DOHH2 (cell line): ENCODE measurements around the gene RASSF9.

Experiments
- H3F3A ChIP-seq: fragments of 200-600 bp; sonication (generic), shearing (Covaris generic); 2 replicates; pipeline ENCODE4 v1.6.0; 2016; ENCODE audit warnings: antibody characterized with exemption, mild to moderate bottlenecking; ENCODE audit not compliant: control insufficient read depth, insufficient read depth
- H3K27ac ChIP-seq: fragments of 200-600 bp; sonication (generic); 2 replicates; pipeline ENCODE4 v1.5.1; 2014; ENCODE audit warnings: low read depth, mild to moderate bottlenecking, low read length, moderate library complexity
- H3K27me3 ChIP-seq: fragments of 200-600 bp; sonication (generic); 2 replicates; pipeline ENCODE4 v1.6.1; 2014; ENCODE audit warnings: mild to moderate bottlenecking, low read length, mixed read lengths; ENCODE audit not compliant: control insufficient read depth
- H3K36me3 ChIP-seq: fragments of 200-600 bp; sonication (generic); 2 replicates; pipeline ENCODE4 v1.6.1; 2014; ENCODE audit warnings: mild to moderate bottlenecking, low read length, moderate library complexity, mixed read lengths; ENCODE audit not compliant: control insufficient read depth
- H3K4me1 ChIP-seq: fragments of 200-600 bp; sonication (generic); 2 replicates; pipeline ENCODE4 v1.6.1; 2014; ENCODE audit warnings: mild to moderate bottlenecking, low read length, mixed read lengths; ENCODE audit not compliant: control insufficient read depth
- H3K4me2 ChIP-seq: fragments of 200-600 bp; sonication (generic); 2 replicates; pipeline ENCODE4 v1.6.0; 2014; ENCODE audit warnings: mild to moderate bottlenecking, low read length, moderate library complexity
- H3K4me3 ChIP-seq: fragments of 200-600 bp; sonication (generic); 2 replicates; pipeline ENCODE4 v1.5.1; 2014; ENCODE audit warnings: mild to moderate bottlenecking, low read length, mixed read lengths
- H3K79me2 ChIP-seq: fragments of 200-600 bp; sonication (generic); 2 replicates; pipeline ENCODE4 v1.6.1; 2014; ENCODE audit warnings: mild to moderate bottlenecking, low read length, mixed read lengths; ENCODE audit not compliant: control insufficient read depth
- H3K9me2 ChIP-seq: fragments of 200-600 bp; sonication (generic); replicated peaks from 2 replicates; pipeline ENCODE4 v1.6.1; 2014; ENCODE audit warnings: mild to moderate bottlenecking, low read length, mixed read lengths; ENCODE audit not compliant: control insufficient read depth
- H3K9me3 ChIP-seq: fragments of 200-600 bp; sonication (generic); 2 replicates; pipeline ENCODE4 v1.6.1; 2014; ENCODE audit warnings: antibody characterized with exemption, low read length, mixed read lengths; ENCODE audit not compliant: control insufficient read depth, insufficient read depth
- H4K20me1 ChIP-seq: fragments of 200-600 bp; sonication (generic); 2 replicates; pipeline ENCODE4 v1.6.0; 2014; ENCODE audit warnings: low read depth, mild to moderate bottlenecking, antibody characterized with exemption, low read length, moderate library complexity; ENCODE audit not compliant: control insufficient read depth, insufficient read depth
- EZH2phosphoT487 ChIP-seq: fragments of 200-600 bp; sonication (generic); IDR thresholded peaks from 2 replicates; pipeline ENCODE4 v1.6.1; 2017; ENCODE audit warnings: borderline replicate concordance, mild to moderate bottlenecking, antibody characterized with exemption, low read length, moderate library complexity, mixed read lengths
- TF ChIP-seq, protein P1 (sequence below): fragments of 200-600 bp; sonication (generic); IDR thresholded peaks from one replicate; pipeline ENCODE4 v1.5.1; 2014; ENCODE audit warnings: antibody characterized with exemption, mild to moderate bottlenecking, low read depth, low read length; ENCODE audit not compliant: poor library complexity, severe bottlenecking

RASSF9 gene

DNA sequence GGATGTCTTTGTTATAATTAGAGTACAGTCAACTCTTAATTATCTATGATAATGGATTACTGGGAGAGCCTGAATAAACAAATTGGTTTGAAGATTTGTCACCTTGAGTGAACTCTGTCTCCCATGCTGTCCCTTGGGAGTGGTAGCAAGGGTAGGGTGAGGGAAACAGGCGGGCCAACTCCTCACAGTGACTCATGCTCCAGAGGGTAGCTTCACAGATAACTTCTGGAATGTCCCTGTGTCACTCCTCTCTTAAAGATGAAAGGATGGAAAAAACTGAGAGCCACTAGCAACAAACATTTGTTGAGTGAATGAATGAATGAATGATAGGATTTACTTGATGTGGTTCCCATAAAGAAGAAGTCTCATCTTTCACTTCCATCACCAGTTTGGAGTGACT lies 53.5 kb downstream of the RASSF9 start:
- H3K36me3 ChIP-seq = no peaks in the 10 kb centered on the region
- H3K79me2 ChIP-seq = no peaks in the 10 kb centered on the region
- H4K20me1 ChIP-seq = no peaks in the 10 kb centered on the region
- no peaks in the 10 kb centered on the region for H3K4me1 ChIP-seq
- H3F3A ChIP-seq = no peaks in the 10 kb centered on the region
- no peak overlapping the region for H3K4me2 ChIP-seq
- H3K27me3 ChIP-seq = no peaks in the 10 kb centered on the region
- H3K9me3 ChIP-seq = no peaks in the 10 kb centered on the region
- no peak overlapping the region for H3K4me3 ChIP-seq
- H3K27ac ChIP-seq = no peak overlapping the region
- no peaks in the 10 kb centered on the region for H3K9me2 ChIP-seq
- TF ChIP-seq, protein P1, sequence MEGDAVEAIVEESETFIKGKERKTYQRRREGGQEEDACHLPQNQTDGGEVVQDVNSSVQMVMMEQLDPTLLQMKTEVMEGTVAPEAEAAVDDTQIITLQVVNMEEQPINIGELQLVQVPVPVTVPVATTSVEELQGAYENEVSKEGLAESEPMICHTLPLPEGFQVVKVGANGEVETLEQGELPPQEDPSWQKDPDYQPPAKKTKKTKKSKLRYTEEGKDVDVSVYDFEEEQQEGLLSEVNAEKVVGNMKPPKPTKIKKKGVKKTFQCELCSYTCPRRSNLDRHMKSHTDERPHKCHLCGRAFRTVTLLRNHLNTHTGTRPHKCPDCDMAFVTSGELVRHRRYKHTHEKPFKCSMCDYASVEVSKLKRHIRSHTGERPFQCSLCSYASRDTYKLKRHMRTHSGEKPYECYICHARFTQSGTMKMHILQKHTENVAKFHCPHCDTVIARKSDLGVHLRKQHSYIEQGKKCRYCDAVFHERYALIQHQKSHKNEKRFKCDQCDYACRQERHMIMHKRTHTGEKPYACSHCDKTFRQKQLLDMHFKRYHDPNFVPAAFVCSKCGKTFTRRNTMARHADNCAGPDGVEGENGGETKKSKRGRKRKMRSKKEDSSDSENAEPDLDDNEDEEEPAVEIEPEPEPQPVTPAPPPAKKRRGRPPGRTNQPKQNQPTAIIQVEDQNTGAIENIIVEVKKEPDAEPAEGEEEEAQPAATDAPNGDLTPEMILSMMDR = no peak
- TF ChIP-seq EZH2phosphoT487 = no peak

DNA sequence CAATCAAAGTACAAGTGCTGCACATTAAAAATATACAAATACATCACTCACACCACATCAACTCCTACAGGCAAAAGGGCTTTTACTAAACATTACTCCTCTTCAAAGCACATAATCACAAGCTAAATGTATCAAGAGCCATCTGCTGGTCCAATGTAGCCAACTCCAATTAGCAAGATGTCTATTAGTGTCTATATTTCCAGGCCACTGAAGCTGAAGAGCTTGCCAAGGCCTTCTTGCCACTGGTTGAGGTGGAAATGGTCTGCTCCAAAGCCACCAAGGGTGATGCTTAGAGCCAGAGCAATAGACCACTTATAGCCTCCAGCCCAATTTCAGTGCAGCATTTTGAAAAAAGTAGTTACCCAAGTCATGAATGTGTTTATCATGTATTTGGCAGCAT lies 54.4 kb downstream of the RASSF9 start:
- H3K79me2 ChIP-seq = no peaks in the 10 kb centered on the region
- H3K27ac ChIP-seq = no peak overlapping the region
- no peaks in the 10 kb centered on the region for H3K4me1 ChIP-seq
- H3K36me3 ChIP-seq = no peaks in the 10 kb centered on the region
- no peaks in the 10 kb centered on the region for H3F3A ChIP-seq
- H3K9me2 ChIP-seq = no peaks in the 10 kb centered on the region
- no peak overlapping the region for H3K4me2 ChIP-seq
- no peaks in the 10 kb centered on the region for H4K20me1 ChIP-seq
- no peaks in the 10 kb centered on the region for H3K27me3 ChIP-seq
- H3K9me3 ChIP-seq = no peaks in the 10 kb centered on the region
- TF ChIP-seq, protein P1 = no peak
- no peak for TF ChIP-seq EZH2phosphoT487
- no peak overlapping the region for H3K4me3 ChIP-seq

DNA sequence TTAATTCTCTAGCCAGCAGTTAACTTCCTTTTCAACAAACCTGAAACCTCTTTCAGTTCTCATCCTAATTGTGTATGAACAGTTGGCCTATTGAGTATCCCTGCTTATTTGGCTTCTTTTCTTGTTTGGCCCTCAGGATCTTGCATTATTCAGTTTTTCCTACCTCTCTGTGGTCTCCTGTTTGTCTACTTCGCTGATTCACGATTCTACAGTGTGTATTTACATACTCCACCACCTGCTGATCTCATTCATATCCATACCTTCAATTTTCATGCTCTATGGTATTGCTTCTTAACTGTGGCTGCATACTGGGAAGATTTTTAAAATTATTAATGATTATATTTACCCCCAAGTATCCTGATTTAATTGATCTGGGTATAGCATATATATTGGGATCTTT lies 56.4 kb downstream of the RASSF9 start:
- Histone ChIP-seq H3K9me3 (no peaks in the 10 kb centered on the region), H3F3A (no peaks in the 10 kb centered on the region), H3K27me3 (no peaks in the 10 kb centered on the region), H3K9me2 (no peaks in the 10 kb centered on the region), H3K79me2 (no peaks in the 10 kb centered on the region), H3K4me1 (no peaks in the 10 kb centered on the region), H4K20me1 (no peaks in the 10 kb centered on the region), H3K4me2 (no peak overlapping the region), H3K36me3 (no peaks in the 10 kb centered on the region), H3K4me3 (no peak overlapping the region), H3K27ac (no peak overlapping the region)
- TF ChIP-seq EZH2phosphoT487 = no peak
- TF ChIP-seq, protein P1 = no peak

DNA sequence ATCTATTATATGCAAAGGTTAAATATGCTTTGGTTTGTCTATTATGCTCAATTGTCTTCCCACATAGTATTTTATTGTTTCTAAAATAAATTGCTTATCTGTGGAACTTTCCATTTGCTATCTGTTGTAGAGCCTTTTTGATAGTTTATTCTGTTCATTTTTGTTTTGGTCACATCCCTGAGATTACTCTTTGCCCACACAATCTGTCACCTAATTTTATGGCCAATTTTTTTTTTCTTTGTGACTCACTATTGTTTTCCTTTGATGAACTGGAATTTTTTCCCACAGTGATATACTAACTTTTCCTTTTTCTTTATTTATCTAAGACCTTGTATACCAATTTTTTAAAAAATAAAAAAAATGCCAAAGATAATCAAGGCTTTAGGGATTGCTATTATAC lies 61.1 kb downstream of the RASSF9 start:
- Histone ChIP-seq H3F3A (no peaks in the 10 kb centered on the region), H3K4me2 (no peak overlapping the region), H3K36me3 (no peaks in the 10 kb centered on the region), H3K4me3 (no peak overlapping the region), H3K9me2 (no peaks in the 10 kb centered on the region), H3K4me1 (no peaks in the 10 kb centered on the region), H4K20me1 (no peaks in the 10 kb centered on the region), H3K27me3 (no peaks in the 10 kb centered on the region), H3K9me3 (no peaks in the 10 kb centered on the region), H3K27ac (no peak overlapping the region), H3K79me2 (no peaks in the 10 kb centered on the region)
- TF ChIP-seq EZH2phosphoT487 = no peak
- TF ChIP-seq, protein P1 = no peak
